HG02938 (cell line): ENCODE data around the gene MRPL45.

Source experiments
- ATAC-seq: cut with Tn5 transposase; IDR thresholded peaks from one replicate; pipeline ENCODE4 v1.9.1; 2021; ENCODE audit warnings: mild to moderate bottlenecking, moderate library complexity; ENCODE audit not compliant: unreplicated experiment

Gene MRPL45

DNA sequence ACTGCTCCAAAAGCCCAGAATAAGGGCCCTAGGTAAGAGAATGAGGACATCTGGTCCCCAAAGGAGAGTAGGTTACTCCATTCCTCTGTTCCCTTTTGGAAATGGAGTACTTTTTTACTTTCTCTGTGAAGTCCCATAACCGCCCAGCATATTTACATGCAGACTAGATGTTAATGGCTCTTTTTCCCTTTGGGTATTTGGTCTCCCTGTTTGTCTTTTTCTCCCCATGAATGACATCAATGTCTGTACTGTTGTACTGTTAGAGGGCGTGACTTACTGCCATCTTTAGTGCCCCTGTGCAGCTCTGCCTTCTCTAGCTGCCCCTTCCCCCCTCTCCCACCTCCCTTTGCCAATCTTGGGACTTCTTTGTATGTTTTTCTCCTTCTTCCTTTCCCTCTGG is 27.8 kb downstream of the MRPL45 start:
- no peak for ATAC-seq

DNA sequence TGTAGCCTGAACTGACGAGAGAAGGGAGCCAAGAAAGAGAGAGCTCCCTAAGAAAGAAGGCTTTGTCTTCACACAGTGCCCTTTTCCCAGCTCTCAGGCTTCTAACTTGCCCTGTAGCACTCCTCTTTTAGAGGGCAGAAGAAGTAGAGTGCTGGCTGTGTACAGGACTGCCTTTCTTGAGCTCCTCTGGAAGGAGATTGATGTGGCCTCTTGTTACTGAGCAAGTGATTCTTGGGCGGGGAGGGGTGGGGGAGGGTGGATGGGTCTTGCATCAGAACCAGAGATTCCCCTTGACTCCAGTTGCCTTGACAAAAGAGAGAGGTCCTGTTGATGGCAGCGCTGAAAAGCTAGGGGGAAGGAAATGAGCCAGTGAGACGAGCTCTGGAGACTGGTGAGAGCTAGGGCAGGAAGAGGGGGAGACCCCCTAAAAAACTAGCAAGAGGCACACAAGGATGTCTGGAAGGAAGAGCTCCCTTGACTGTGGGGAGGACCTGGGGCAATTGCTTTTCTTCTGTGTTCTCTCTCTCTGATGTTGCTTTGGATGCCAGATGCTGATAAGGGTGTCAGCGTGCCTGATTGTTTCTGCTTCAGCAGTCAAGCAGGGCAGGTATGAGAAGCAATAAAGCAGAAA is 28.4 kb downstream of the MRPL45 start:
- ATAC-seq, result no peak

DNA sequence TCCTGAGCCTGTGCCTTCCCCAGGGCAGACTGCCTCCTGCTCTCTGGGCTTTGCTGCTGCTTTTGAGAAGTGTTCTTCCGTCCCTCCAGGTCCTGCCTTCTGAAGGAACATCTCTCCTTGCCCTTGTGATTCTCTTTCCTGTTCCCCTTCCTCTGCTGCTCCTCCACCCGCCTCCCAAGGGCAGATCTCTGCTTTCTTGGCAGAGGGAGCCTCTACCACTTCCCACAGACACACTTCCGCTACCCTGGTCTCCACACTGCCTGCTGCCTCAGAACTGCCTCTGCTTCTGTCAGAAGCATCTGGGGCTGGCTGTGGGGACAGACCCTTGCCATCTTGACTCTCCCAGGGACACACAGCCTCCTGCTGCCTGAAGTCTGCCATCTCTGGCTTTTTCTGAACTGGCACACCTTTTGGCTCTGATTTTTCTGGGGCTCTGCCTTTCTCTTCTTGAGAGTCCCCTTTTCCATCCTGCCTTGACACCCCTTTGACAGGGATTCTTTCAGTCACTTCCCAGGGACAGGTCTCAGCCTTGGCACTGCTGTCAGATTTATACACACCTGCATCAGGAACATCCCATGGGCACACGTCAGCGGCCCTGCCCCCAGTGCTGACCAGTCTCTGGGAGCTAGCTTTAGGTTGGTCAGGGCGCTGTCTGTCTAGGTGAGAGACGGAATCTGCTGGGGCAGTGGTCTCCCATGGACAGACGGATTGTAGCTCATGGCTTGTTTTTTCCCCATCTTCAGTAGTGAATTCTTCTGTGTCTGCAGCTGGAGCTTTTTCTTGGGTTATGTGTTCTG is 30.2 kb downstream of the MRPL45 start:
- no peak for ATAC-seq

GRCh38 chr17:38327936-38328335 is 31.0 kb downstream of the MRPL45 start:
- no peak for ATAC-seq

DNA sequence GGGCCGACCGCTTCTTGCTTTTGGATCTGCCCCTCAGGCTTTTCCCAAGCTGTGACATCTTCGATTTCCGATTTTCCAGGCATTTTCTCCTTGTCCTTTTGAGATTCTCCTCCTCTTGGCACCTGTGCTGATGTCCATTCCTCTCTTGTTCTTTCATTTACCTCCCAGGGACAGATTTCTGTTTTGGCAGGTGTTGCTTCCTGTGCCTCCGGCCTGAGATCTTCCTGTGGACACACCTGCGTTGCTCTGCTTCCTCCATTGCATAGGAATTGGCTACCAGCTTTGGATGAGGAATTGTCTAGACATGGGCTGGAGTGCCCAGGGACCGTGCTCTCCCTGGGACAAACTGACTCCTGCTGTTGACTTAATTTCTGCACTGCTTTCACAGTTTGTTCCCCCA is 31.7 kb downstream of the MRPL45 start:
- ATAC-seq, result no peak

DNA sequence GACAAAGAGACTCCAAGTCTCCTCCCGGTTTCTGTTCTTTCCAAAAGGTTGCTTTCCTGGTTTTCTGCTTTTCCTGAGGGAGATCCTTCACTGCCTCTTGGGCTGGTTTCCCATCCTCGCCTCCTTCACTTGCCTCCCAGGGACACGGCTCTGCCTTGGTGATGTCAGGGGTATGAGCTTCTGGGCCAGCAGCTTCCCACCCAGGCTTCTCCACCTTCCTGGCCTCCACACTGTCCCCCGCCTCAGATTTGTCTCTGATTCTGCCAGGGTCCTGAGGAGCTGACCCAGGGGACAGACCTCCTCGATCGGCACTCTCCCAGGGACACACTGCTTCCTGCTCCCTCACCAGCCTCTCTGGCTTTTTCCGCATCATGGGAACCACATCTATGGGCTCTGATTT is 32.3 kb downstream of the MRPL45 start:
- ATAC-seq, result no peak

- ATAC-seq, result no peak
Measured at GRCh38 chr17:38329808-38330730, 33.1 kb downstream of the MRPL45 start.

GRCh38 chr17:38330941-38331411 is 34.0 kb downstream of the MRPL45 start:
- ATAC-seq, result no peak

- ATAC-seq, result no peak
Measured at GRCh38 chr17:38332735-38333134, 35.8 kb downstream of the MRPL45 start.

- no peak for ATAC-seq
Measured at GRCh38 chr17:38333635-38334295, 36.8 kb downstream of the MRPL45 start.

DNA sequence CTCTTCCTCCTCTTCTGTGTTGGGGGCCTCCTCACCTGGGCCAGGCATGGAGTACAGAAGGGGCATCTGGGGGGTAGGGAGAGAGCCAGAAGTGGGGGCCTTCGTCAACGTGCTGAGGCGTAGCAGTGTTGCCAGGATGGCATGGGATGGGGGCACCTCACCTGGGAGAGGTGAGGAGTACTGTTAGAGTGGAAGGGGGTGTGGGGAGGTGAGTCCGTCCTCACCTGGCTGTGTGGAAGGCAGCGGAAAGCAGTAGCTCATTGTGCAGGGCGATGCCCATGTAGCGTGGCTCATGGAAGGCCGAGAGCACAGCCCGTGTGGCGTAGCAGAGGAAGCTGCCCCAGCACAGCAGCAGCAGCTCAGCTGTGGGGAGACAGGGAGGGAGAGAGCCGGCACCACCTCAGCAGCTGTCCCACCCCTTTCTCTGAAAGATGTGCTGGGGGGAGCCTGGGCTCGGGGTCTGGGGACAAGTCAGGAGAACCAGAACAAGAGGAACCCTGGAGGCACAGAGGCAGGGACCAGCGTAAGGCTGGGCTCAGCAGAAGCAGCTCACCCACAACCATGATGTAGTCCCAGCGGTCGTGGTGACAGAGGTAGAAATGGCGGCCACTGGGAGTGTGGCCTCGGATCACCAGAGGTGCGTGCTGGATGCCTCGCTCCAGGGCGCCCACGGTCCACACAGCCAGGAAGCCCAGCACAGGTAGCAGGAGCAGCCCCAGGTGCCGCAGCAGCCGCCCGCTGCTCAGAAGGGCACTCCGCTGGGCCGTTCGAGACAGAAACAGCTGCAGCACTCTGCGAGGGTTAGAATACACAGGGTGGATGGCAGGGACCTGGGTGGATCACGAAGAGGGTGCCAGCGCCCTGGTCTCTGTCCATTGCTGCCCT is 37.8 kb downstream of the MRPL45 start:
- ATAC-seq, result no peak

DNA sequence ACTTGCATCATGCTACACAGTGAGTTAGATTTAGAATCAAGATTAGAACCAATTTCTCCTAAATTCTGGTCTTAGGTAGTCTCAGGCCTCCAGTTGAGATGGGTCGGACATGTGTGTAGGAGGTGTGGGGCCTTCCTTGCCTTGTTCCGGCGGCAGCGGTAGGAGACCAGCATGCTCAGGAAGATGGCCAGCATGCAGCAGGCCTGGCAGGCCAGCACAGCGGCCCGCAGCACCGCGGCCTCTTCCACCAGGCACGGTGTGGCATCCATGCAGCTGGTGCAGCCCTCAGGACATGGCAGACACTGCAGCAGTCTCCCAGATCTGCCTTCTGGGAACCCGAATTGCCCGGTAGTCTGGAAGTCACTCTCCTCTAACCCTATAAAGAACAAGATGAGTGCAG is 39.9 kb downstream of the MRPL45 start:
- no peak for ATAC-seq

DNA sequence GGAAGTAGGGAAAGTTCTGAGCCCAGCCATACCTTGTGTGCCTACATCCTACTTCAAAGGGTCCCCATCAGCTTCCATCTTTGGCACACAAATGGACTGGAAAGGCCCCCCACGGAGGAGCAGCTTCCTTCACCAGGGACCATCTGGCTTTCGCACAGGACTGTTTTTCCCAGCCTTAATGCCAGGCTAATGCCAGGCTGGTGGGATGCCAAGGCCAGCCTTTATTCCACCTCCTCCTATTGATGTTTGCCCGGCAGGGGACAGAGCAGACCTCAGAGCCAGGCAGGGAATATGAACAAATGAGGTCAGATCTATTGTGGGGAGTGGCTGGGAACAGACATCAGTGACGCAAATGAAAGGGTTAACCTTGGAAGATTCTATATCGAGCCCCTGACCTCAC is 41.1 kb downstream of the MRPL45 start:
- ATAC-seq, result no peak

- no peak for ATAC-seq
Measured at GRCh38 chr17:38338535-38338934, 41.6 kb downstream of the MRPL45 start.

DNA sequence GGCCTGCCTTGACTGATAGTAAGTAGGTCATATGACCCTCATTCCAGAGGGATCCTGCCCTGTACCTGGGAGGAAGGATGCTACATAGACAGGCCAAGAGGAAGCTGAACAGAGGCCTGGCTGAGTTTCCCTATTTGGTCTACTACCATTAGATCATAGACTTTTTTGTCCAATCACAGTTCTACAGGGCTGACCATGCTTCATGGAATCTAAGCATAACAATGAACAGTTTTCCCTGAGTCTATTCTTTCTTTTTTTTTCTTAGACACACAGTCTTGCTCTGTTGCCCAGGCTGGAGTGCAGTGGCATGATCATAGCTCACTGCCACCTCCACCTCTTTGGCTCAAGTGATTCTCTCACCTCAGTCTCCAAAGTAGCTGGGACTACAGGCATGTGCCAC is 42.9 kb downstream of the MRPL45 start:
- ATAC-seq, result no peak

DNA sequence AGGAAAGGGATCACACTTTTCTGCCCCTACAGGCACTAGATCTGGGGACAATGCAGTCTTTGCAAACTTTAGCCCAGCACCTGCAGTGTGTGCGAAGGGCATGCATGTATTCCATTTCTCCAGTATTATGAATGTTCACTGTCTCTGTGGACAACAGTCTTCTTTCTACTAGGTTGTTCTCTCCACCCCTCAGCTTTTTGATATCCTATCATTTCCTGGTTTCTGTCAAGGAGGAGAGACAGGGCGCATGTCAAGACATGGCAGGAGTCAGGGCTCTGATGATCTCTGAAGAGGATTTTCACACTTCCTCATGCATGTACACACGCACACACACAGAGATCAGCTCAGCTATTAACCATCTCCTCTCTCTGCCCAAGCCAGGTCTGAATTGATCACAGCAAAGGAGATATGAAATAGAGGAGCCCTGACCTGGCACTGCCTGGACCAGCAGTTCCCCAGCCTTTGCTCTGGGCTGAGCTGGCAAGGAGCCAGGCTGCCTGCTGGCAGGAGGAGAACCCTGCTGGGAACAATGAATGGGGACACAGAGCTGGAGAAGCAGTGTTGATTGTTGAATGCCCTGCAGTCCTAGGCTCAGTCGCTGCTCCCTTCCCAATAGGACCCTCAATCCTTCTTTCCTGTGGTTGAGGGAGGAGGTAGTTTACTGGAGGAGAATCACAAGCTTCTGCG is 44.2 kb downstream of the MRPL45 start:
- no peak for ATAC-seq

DNA sequence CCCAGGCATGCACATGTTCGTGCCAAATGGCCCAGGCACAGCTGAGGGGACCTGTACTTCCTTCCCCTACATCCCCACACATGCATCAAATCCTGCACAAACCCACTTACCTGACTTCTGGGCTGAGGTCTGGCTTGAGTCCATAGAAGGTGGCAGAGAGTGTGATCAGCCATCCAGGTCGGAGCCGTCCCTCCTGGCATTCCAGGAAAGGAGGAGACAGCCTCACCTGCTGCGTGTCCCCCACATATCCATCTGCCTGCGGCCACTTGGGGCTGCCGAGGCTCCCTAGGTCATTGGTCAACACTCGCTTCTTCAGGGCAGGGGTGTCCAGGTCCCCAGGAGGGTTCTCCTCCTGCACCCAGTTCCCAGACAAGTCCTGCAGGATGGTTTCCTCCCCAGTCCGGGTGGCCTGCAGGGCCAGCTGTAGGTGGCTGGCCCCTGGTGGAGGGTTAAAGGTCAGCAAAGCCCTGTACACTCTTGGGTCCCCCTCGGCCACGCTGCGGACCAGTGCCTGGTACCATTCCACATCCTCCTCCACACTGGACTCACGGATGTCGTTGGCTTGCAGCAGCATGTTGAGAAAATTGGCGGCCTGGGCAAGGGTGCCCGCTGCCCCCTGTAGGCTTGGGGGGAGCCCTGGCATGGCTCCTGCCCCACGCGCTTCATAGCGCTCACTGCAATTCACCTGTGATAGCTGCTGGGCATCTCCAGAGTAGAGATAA is 46.1 kb downstream of the MRPL45 start:
- ATAC-seq, result no peak

DNA sequence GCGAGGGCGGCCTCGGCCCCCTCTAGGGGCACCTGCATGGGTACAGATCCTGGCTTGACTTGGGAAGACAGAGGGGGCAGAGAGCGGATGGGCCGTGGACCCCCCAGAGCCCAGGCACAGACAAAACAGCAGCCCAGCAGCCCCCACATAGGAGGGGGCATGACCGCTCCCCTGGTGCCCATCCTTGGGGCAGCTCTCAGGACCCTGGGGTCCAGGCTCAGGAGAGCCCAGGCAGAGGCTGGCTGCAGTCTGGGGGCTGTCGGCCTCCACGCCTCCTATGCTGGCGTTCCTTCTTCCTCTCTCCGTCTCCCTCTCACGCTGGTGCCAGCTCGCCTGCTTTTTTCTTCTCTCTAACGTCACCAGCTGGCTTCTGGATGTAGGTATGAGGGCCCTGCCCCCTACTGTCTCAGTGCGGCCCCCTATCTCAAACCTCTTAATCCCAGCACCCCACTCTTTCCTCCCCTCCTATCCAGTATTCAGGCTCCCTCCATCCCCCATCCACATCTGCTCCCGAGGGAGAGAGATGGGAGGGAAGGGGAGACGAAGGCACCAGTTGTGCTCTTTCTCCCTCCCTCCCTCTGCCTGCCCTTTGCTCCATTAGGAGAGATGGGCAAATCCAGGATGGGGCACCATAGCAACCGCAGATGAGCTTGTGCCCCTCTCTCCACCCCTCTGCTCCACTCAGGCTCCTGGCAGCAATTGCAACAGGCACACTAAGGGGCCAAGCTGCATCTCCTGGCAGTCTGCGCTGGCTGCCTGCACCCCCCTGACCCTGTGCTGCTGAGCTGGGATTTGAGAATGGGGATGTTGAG is 46.8 kb downstream of the MRPL45 start, which contains the start of gene GPR179:
TSS of gene GPR179 (minus strand) at position 349 of the 812 bp plus-strand sequence. CDS start at position 182, 167 bp downstream.
- ATAC-seq, result no peak
